HepG2 (cell line): ENCODE results near the gene TTC19. TPM values are rescaled to one million over a fixed set of nuclear protein-coding genes. Genes with fewer than 3 reads are reported as not detected.
A peak's percentile ranks its signal among the peaks of the same experiment; 100 is the strongest.

ENCODE experiments used
- ARID3A ChIP-seq: IDR thresholded peaks from 2 replicates; pipeline ENCODE4 v1.6.1; 2012; ENCODE audit warnings: low read depth, low read length, improper control_type of control experiment
- BRD4 ChIP-seq: sonication (generic); formaldehyde crosslinking; IDR thresholded peaks from 2 replicates; pipeline ENCODE4 v1.4.0; 2020; ENCODE audit warnings: missing genetic modification reagents
- CREB3 ChIP-seq: sonication (generic); formaldehyde crosslinking; IDR thresholded peaks from 2 replicates; pipeline ENCODE4 v1.5.0; 2020; ENCODE audit warnings: missing genetic modification reagents
- FOXP1 ChIP-seq, 2 experiments: fragments of 450-650 bp in 1 of 2; IDR thresholded peaks; 2 replicates each; pipeline ENCODE4 v1.6.1; 2017 to 2018; ENCODE audit warnings: antibody characterized with exemption in 1 of 2
- HIVEP1 ChIP-seq: sonication (generic); formaldehyde crosslinking; IDR thresholded peaks from 2 replicates; pipeline ENCODE4 v1.4.0; 2020; ENCODE audit warnings: mild to moderate bottlenecking, missing genetic modification reagents
- HNF4A ChIP-seq: sonication (generic); formaldehyde crosslinking; IDR thresholded peaks from 2 replicates; pipeline ENCODE4 v1.4.0; 2020; ENCODE audit warnings: missing genetic modification reagents
- KLF16 ChIP-seq, 2 experiments: sonication (generic) in 1 of 2; formaldehyde crosslinking in 1 of 2; IDR thresholded peaks; 2 replicates each; pipeline versions ENCODE4 v1.6.1 to v1.8.0; 2016 to 2023; ENCODE audit warnings: missing genetic modification reagents in 2 of 2, missing compliant biosample characterization in 1 of 2
- MAFK ChIP-seq, 2 experiments: IDR thresholded peaks in 1 of 2; conservative IDR thresholded peaks in 1 of 2; 2 replicates each; pipeline ENCODE4 v1.6.1; 2011; ENCODE audit warnings: improper control_type of control experiment in 2 of 2, low read length in 2 of 2
- MTA1 ChIP-seq: sonication (generic); formaldehyde crosslinking; IDR thresholded peaks from 2 replicates; pipeline ENCODE4 v1.4.0; 2020; ENCODE audit warnings: missing genetic modification reagents, mild to moderate bottlenecking, borderline replicate concordance
- MXD1 ChIP-seq: sonication (generic); formaldehyde crosslinking; IDR thresholded peaks from 2 replicates; pipeline ENCODE4 v1.4.0; 2020; ENCODE audit warnings: mild to moderate bottlenecking, missing genetic modification reagents
- MYC ChIP-seq: sonication (generic); formaldehyde crosslinking; IDR thresholded peaks from 2 replicates; pipeline ENCODE4 v1.9.0; 2021; ENCODE audit warnings: missing genetic modification reagents, borderline replicate concordance
- RFX3 ChIP-seq: IDR thresholded peaks from 2 replicates; pipeline ENCODE4 v1.6.1; 2016; ENCODE audit warnings: missing biosample characterization, missing genetic modification reagents
- SOX13 ChIP-seq, 3 experiments: fragments of 450-650 bp in 1 of 3; sonication (generic) in 1 of 3; formaldehyde crosslinking in 1 of 3; IDR thresholded peaks in 2 of 3; conservative IDR thresholded peaks in 1 of 3; 2 replicates each; pipeline versions ENCODE4 v1.5.0 to v1.6.1; 2016 to 2020; ENCODE audit warnings: antibody characterized with exemption in 1 of 3, mild to moderate bottlenecking in 1 of 3, missing compliant biosample characterization in 1 of 3, missing genetic modification reagents in 1 of 3, moderate library complexity in 1 of 3
- TOE1 ChIP-seq: sonication (generic); formaldehyde crosslinking; IDR thresholded peaks from 2 replicates; pipeline ENCODE4 v1.4.0; 2020; ENCODE audit warnings: mild to moderate bottlenecking, missing genetic modification reagents
- XBP1 ChIP-seq: sonication (generic); formaldehyde crosslinking; IDR thresholded peaks from 2 replicates; pipeline ENCODE4 v1.5.0; 2020; ENCODE audit warnings: missing genetic modification reagents
- ZBTB37 ChIP-seq: sonication (generic); formaldehyde crosslinking; IDR thresholded peaks from 2 replicates; pipeline ENCODE4 v1.4.0; 2020; ENCODE audit warnings: mild to moderate bottlenecking, missing genetic modification reagents
- ZNF280D ChIP-seq: sonication (generic); formaldehyde crosslinking; IDR thresholded peaks from 2 replicates; pipeline ENCODE4 v1.5.1; 2020; ENCODE audit warnings: mild to moderate bottlenecking, missing genetic modification reagents
- ZNF33B ChIP-seq: sonication (generic); formaldehyde crosslinking; IDR thresholded peaks from 2 replicates; pipeline ENCODE4 v1.5.1; 2020; ENCODE audit warnings: mild to moderate bottlenecking, missing genetic modification reagents
- ZNF577 ChIP-seq: sonication (generic); formaldehyde crosslinking; IDR thresholded peaks from 2 replicates; pipeline ENCODE4 v1.4.0; 2020; ENCODE audit warnings: mild to moderate bottlenecking, low read depth, missing genetic modification reagents, borderline replicate concordance
- ZNF878 ChIP-seq: sonication (generic); formaldehyde crosslinking; IDR thresholded peaks from 2 replicates; pipeline ENCODE4 v1.8.1; 2023; ENCODE audit warnings: mild to moderate bottlenecking, missing genetic modification reagents, moderate library complexity
- polyA plus RNA-seq, 8 experiments: library from polyadenylated mRNA; depleted of rRNA in 3 of 8; stranded (reverse) in 7 of 8; unstranded in 1 of 8; fragments of >200 nt; fragmentation: Illumina TruSeq in 4 of 8; extraction: Trizol in 4 of 8; gene quantifications; 2 replicates each; pipeline versions ENCODE4 v1.2.1 to v1.2.3, GENCODE V29; 2011 to 2016; ENCODE audit warnings: low read depth in 4 of 8, missing spikeins in 1 of 8, mixed read lengths in 1 of 8; ENCODE audit not compliant: insufficient read depth in 1 of 8
- total RNA-seq, 5 experiments: library from RNA; depleted of rRNA; stranded (reverse); fragments of >200 nt; fragmentation: Illumina TruSeq; extraction: Trizol; gene quantifications; 2 replicates each; pipeline ENCODE4 v1.2.3, GENCODE V29; 2016; ENCODE audit warnings: low read depth in 1 of 5

TTC19 gene
- total and polyA plus RNA-seq, 2 of the 13 experiments (the other 11 are each of a cell fraction or from before 2014, with no cell fraction given): 4.4 to 24.3 TPM

GRCh38 chr17:15999141-15999973, at the start of gene TTC19, which contains the start of gene ZSWIM7 (continued):
- TF ChIP-seq ZNF280D (CRISPR knock-in tag) (peak; percentile 64; the same call in 1 of the 2 replicates), BRD4 (CRISPR knock-in tag) (peak; percentile 93), ARID3A (no peak), MYC (CRISPR knock-in tag) (peak; percentile 96), SOX13 (IDR thresholded peaks at IDR 0.05) (no peak), SOX13 (CRISPR knock-in tag; conservative IDR thresholded peaks at IDR 0.05 in 1 of 2, IDR thresholded peaks at IDR 0.05 in 1 of 2) (peak in 1 of 2 experiments; percentile 76; a peak in 2 of 4 replicates), CREB3 (peak; percentile 63; the same call in 1 of the 2 replicates), ZNF33B (CRISPR knock-in tag) (peak; percentile 97), XBP1 (CRISPR knock-in tag) (no peak), FOXP1 (IDR thresholded peaks at IDR 0.05) (no peak), FOXP1 (CRISPR knock-in tag; IDR thresholded peaks at IDR 0.05) (no peak), ZBTB37 (CRISPR knock-in tag) (no peak), MXD1 (peak; percentile 96), HIVEP1 (CRISPR knock-in tag) (peak; percentile 98), HNF4A (CRISPR knock-in tag) (peak; percentile 37), RFX3 (CRISPR knock-in tag) (peak; percentile 48; the same call in 1 of the 2 replicates), MAFK (conservative IDR thresholded peaks at IDR 0.05 in 1 of 2, IDR thresholded peaks at IDR 0.05 in 1 of 2; ENCODE audit: low read length in 2 of 2) (no peak), ZNF577 (no peak), KLF16 (CRISPR knock-in tag; IDR thresholded peaks at IDR 0.05) (peak; percentile 33 to 93; a peak in 3 of 4 replicates), MTA1 (CRISPR knock-in tag) (peak; percentile 88; the same call in 1 of the 2 replicates), ZNF878 (CRISPR knock-in tag) (peak; percentile 84; the same call in 1 of the 2 replicates), TOE1 (CRISPR knock-in tag) (0 out of 2 replicates have a peak, but pooled peaks have one; percentile 31)
